ENCODE measurements around the gene KIF5C.

Gene KIF5C

DNA sequence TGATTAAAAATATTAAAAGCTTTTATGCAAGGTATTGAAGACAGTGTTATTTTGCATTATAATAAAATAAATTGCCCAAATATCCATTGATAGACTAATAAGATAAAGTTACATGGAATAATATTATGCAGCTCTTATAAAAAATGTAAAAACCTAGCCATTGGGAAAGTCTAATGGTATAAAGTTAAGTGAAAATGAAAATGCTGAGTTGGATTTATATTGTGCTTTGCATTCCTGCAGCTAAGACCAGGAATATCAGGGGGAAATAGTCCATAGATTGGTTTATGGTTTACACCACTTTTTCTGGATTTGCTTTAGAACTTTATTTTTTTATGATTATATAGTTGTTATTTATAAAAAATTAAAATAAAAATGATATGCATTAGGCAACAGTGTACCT lies 117.4 kb downstream of the KIF5C start:
- no peaks in the 10 kb centered on the region for H3K27me3 Mint-ChIP-seq
- H3K36me3 Mint-ChIP-seq: peaks cover 4% of the 10 kb centered on the region
- H3K27ac Mint-ChIP-seq: no peak overlapping the region
- no peaks in the 10 kb centered on the region for H3K9me3 Mint-ChIP-seq (ENCODE audit: low read depth)
- no peak overlapping the region for H3K4me3 Mint-ChIP-seq
- peaks cover 2% of the 10 kb centered on the region for H3K4me1 Mint-ChIP-seq (ENCODE audit: low read depth)

DNA sequence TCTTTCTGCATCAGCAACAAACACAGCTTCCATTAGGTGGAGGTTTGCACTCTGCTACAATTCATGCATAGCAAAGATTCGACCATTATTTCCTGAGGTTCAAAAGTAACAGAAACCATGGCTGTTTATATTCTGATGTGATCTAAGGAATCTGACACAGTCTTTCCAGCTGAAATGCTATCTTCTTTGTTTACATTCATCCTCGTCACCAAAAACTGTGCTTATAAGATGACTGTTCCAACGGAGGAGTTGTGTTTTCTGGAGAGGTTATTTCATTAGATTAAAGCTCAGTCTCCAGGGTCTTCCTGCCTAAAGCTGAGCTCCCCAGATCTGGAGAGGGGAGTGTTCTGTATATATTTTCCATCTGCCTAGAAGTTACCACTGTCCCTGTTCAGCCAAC lies 118.3 kb downstream of the KIF5C start:
- Mint-ChIP-seq H3K27ac (no peak overlapping the region), H3K4me3 (no peak overlapping the region), H3K36me3 (peaks cover 4% of the 10 kb centered on the region), H3K9me3 (ENCODE audit: low read depth) (no peaks in the 10 kb centered on the region), H3K4me1 (ENCODE audit: low read depth) (peaks cover 2% of the 10 kb centered on the region), H3K27me3 (no peaks in the 10 kb centered on the region)

DNA sequence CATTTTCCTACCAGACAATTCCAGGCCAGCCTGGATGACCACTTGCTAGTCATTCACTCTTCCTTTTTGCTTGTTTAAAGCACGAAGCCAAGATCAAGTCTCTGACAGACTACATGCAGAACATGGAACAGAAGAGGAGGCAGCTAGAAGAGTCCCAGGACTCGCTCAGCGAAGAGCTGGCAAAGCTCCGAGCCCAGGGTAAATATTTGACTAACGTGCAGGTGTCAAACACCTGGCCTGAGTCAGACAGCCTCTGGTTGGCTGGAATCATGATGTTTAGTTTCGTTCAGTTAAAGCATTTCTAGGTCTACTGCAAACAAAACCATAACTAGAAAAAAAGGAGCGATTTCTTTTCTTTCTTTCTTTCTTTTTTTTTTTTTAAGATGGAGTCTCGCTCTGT lies 119.3 kb downstream of the KIF5C start:
- no peak overlapping the region for H3K27ac Mint-ChIP-seq
- no peaks in the 10 kb centered on the region for H3K9me3 Mint-ChIP-seq (ENCODE audit: low read depth)

DNA sequence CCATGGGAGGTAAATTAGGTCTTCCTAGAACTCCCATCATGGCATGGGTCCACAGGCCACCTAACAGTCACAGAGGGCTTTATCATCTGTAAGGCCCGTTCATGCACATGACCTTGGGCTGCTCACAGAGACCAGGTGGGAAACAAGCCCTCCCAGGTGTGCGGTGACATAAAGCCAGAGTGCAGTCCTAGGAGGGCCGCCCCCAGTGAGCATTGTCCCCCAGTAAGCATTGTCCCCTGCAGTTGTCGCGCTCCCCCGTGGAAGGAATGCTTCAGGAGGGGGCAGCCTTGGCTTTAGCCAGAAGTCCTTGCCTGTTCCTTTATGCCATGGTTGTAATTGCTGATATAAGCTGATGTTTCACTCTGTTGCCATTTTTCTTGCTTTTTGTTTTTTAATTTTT lies 121.8 kb downstream of the KIF5C start:
- no peak overlapping the region for H3K27ac Mint-ChIP-seq
- peaks cover 4% of the 10 kb centered on the region for H3K36me3 Mint-ChIP-seq
- H3K4me3 Mint-ChIP-seq: no peak overlapping the region
- no peaks in the 10 kb centered on the region for H3K9me3 Mint-ChIP-seq (ENCODE audit: low read depth)
- H3K4me1 Mint-ChIP-seq (ENCODE audit: low read depth): peaks cover 4% of the 10 kb centered on the region
- H3K27me3 Mint-ChIP-seq: no peaks in the 10 kb centered on the region

More for the DNA sequence above, 119.3 kb downstream of the KIF5C start:
- no peak overlapping the region for H3K4me3 Mint-ChIP-seq
- peaks cover 4% of the 10 kb centered on the region for H3K36me3 Mint-ChIP-seq
- H3K4me1 Mint-ChIP-seq (ENCODE audit: low read depth): peaks cover 2% of the 10 kb centered on the region
- H3K27me3 Mint-ChIP-seq: no peaks in the 10 kb centered on the region

DNA sequence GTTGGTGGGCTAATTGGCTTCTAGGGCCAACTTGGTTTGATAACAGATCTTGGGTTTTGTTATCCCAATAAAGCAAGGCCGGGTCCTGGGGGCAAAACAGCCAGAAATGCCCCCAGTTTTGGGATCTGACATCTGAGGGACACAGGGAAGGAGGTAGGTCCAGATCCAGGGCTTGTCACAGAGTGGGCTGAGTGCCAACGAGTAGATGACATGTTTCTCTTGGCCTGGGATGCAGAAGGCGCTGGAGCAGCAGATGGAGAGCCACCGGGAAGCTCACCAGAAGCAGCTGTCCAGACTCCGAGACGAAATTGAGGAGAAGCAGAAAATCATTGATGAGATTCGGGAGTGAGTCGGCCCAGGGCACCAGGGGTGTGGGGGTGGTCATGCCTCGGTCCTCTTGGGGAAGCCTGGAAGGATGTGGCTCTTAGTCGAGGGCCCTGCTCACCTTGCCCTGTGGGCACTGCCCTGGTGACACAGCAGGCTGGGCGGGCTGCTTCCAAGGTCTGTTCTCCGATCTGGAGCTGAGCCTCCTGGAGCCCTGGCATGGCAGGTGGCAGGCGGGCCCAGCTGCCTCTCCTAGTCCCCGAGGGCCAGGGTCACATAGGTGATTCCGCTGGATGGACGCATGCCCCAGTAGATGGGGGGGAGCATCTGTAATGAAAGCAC lies 123.3 kb downstream of the KIF5C start:
- Mint-ChIP-seq H3K9me3 (ENCODE audit: low read depth) (no peaks in the 10 kb centered on the region), H3K4me3 (no peak overlapping the region), H3K4me1 (ENCODE audit: low read depth) (peaks cover 4% of the 10 kb centered on the region), H3K27ac (no peak overlapping the region), H3K27me3 (no peaks in the 10 kb centered on the region), H3K36me3 (peaks cover 9% of the 10 kb centered on the region)

DNA sequence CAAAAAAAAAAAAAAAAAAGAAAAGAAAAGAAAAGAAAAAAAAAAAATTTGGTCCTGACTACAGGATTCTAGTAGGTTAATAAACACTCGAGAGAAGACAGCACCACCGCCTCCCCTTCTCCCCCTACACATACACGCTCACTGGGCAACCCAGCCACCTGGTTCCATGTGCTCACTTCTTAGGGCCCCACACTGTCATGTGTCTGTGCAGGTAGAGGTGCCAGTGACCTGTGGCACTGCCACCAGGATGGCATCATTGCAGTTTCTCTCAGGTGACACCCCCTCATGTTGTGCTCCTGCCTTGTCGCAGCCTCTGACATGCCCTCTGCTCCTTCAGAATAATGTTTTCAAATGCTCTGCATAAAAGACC lies 123.8 kb downstream of the KIF5C start:
- Mint-ChIP-seq H3K36me3 (peaks cover 9% of the 10 kb centered on the region), H3K27ac (no peak overlapping the region), H3K4me3 (no peak overlapping the region), H3K27me3 (no peaks in the 10 kb centered on the region), H3K4me1 (ENCODE audit: low read depth) (peaks cover 4% of the 10 kb centered on the region), H3K9me3 (ENCODE audit: low read depth) (no peaks in the 10 kb centered on the region)

DNA sequence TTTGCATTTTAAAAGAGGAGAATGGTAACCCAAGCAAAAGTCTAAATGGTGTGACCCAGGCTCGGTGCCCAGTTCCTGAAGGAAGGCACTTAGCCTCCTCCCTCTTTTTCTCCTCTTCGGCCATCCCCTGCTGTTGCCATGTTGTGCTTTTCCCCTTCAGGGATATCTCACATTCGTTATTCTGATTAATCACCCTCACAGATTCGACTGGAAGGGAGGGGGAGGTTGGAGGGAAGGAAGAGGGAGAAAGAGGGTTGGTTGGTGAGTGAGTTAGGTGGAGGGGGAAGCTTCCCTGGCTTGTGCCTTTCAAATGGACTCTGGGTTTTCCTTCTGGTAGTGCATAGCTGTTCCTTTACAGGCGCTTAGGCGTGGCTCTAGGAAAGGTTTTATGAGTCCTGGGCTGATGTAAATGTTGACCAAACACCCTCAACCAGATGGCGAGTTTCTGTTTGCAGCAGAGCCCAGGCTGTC lies 124.5 kb downstream of the KIF5C start:
- Mint-ChIP-seq H3K36me3 (peaks cover 9% of the 10 kb centered on the region), H3K27me3 (no peaks in the 10 kb centered on the region), H3K27ac (no peak overlapping the region)

DNA sequence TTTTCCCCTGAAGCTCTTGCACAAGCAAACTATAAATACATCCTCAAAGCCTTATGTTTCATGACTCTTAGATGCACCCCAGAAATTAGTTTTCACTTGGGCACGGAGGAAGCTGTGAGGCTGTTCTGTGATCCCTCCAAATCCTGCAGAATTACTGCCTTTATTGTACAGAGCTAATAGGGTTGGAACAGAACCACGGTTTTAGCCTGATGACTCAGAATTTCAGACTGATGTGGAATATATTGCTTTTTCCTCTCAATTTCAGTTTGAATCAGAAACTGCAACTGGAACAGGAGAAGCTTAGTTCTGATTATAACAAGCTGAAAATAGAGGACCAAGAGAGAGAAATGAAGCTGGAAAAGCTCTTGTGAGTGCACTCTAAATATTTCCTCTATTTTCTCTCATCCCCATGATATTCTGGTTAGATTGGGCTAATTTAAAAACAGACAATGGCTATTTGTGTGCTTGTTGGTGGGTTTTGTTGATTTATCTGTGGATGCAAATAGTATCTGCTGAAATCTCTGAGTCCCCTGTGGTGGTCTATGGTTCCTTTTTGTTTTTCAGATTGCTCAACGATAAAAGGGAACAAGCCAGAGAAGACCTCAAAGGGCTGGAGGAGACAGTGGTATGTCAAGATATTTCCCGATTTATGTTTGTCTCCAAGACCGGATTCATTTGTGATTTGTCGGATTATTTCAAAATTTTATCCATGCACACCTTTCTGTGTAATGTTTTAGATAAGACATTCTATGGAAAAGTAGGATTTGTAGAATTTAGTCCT lies 125.3 kb downstream of the KIF5C start:
- Mint-ChIP-seq H3K4me1 (ENCODE audit: low read depth) (peaks cover 4% of the 10 kb centered on the region), H3K4me3 (no peak overlapping the region), H3K36me3 (peaks cover 5% of the 10 kb centered on the region), H3K27ac (no peak overlapping the region), H3K9me3 (ENCODE audit: low read depth) (no peaks in the 10 kb centered on the region), H3K27me3 (no peaks in the 10 kb centered on the region)

More for the DNA sequence above, 124.5 kb downstream of the KIF5C start:
- Mint-ChIP-seq H3K4me1 (ENCODE audit: low read depth) (peaks cover 4% of the 10 kb centered on the region), H3K9me3 (ENCODE audit: low read depth) (no peaks in the 10 kb centered on the region), H3K4me3 (no peak overlapping the region)

DNA sequence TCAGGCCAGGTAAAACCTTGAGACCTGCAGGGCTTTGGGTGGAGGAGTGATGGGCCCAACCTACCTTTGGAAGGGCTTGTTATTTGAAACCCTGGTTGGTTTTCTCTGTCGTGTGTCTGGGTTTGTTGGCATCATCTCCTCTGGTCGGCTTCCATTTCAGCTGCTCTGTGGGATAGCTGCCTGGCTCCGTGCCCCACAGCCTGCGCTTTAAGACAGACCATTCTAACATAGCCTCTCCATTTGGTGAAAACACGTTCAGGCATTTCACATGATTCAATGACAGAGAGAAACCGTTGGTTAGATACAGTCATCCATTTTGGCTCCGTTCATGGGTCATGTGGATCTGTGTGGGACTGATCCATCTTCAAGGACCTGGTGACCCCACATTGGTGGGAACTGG lies 126.5 kb downstream of the KIF5C start:
- no peak overlapping the region for H3K4me3 Mint-ChIP-seq
- peaks cover 4% of the 10 kb centered on the region for H3K4me1 Mint-ChIP-seq (ENCODE audit: low read depth)

DNA sequence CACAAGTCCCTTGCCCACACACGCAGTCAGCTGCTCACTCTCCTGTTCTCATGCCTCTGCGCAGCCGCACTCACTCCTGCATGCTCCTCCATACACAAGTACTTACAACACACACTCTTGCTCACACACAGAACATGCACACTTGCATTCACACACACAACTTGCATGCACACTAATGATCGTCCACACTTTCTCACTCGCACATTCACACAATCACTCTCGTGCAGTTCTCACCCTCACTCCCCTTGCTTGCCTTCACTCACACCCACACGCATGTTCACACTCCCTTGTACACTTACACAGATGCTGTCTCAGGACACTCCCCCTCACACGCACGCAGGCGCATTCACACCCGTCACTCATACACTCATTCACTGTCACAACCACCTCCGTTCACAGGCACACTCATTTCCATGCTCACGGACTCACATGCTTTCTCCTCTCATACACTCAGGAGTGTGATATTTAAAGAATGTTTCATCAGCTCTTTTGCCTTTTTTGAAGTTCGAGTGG lies 127.4 kb downstream of the KIF5C start:
- H3K4me1 Mint-ChIP-seq (ENCODE audit: low read depth): peaks cover 4% of the 10 kb centered on the region

More for the DNA sequence above, 126.5 kb downstream of the KIF5C start:
- Mint-ChIP-seq H3K27ac (no peak overlapping the region), H3K9me3 (ENCODE audit: low read depth) (no peaks in the 10 kb centered on the region), H3K36me3 (peaks cover 7% of the 10 kb centered on the region), H3K27me3 (no peaks in the 10 kb centered on the region)

DNA sequence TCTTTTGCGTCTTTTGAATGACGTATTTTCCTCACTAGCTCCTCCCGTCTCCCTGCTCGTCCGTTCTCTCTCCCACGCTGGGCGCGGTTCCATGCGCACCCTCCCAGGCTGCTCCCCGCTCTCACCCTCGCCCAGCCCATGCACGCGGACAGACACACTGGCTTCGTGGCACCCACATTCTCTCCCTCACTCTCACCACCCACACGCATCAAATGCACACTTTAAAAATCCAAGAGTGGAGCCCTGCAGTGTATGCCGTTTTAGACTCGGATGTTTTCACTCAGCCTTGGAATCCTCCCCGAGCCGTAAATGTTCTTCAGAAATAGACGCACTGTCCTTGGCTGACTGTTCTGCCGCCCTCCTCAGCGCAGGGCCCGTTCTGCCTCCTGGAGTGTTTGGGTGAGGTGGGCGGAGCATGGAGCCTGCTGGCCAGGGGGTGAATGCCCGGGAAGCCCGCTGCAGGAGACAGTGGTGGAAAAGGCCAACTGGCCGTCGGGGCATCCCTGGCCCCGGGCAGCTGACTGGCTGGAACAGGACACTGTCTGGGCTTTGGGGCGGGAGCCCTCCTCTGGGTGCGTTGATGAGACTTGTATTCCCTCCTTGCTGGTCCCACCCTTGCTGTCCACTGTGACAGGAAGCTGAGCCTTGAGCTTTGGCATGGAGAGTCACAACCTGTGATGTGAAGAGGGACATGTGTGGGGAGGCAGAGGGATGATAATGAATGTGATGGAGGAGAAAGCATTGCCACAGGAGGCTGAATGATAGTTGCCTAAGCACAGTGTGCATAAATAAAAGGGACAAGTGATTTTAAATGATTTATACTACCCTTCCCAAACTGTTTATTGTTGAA lies 128.1 kb downstream of the KIF5C start:
- no peaks in the 10 kb centered on the region for H3K27me3 Mint-ChIP-seq
- no peak overlapping the region for H3K4me3 Mint-ChIP-seq
- H3K4me1 Mint-ChIP-seq (ENCODE audit: low read depth): peaks cover 4% of the 10 kb centered on the region
- H3K27ac Mint-ChIP-seq: no peak overlapping the region
- H3K9me3 Mint-ChIP-seq (ENCODE audit: low read depth): no peaks in the 10 kb centered on the region
- H3K36me3 Mint-ChIP-seq: peaks cover 7% of the 10 kb centered on the region

More for the DNA sequence above, 127.4 kb downstream of the KIF5C start:
- no peak overlapping the region for H3K4me3 Mint-ChIP-seq
- H3K27me3 Mint-ChIP-seq: no peaks in the 10 kb centered on the region
- peaks cover 7% of the 10 kb centered on the region for H3K36me3 Mint-ChIP-seq
- H3K27ac Mint-ChIP-seq: no peak overlapping the region
- no peaks in the 10 kb centered on the region for H3K9me3 Mint-ChIP-seq (ENCODE audit: low read depth)

DNA sequence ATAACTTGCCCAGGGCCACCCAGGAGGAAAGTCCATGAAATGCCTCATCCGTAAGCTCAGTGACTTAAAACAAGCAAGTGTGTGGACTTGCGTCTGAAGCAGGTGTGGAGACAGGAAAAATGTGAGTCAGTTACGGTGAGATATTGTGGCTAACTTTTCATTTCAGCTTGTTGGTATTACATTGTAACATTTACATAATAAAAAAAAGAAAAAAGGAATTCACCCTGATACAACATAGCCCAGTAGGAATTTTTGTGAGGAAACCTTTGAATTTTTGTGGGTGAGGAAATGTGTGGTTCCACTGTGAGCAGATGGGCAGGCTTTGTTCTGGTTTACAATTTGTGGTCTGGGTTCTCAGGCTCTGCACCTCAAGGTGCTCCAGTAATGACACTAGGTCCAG lies 129.8 kb downstream of the KIF5C start:
- H3K4me1 Mint-ChIP-seq (ENCODE audit: low read depth): peaks cover 4% of the 10 kb centered on the region
- H3K27ac Mint-ChIP-seq: no peak overlapping the region
- peaks cover 7% of the 10 kb centered on the region for H3K36me3 Mint-ChIP-seq
- no peak overlapping the region for H3K4me3 Mint-ChIP-seq
- H3K27me3 Mint-ChIP-seq: no peaks in the 10 kb centered on the region
- H3K9me3 Mint-ChIP-seq (ENCODE audit: low read depth): no peaks in the 10 kb centered on the region

DNA sequence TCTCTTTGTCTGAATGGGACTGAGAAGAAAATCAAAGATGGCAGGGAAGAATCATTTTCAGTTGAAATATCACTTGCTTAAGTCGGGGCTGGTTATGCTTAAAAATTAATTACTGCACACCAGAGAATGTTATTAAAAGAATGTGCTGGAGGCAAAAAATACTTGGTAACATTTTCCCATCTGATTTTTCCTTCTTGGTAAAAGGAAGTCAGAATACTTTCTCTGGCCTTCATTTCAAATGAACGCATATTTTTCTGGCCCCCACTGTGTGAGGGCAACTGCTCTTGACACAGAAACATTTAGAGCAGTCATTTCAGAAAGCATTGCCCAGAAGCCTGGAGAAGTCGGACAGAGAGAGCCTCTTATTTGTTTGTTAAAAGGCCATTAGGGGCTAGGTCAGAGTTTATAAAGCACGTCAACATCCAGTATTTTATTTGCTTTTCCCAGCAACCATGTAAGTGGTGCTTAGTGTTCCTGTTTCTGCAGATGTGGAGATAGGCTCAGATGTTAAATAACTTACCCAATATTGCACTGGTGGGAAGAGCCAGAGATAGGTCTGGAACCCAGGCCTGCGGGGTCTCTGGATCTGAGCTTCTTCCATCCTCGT lies 130.5 kb downstream of the KIF5C start:
- no peak overlapping the region for H3K4me3 Mint-ChIP-seq
- H3K9me3 Mint-ChIP-seq (ENCODE audit: low read depth): no peaks in the 10 kb centered on the region
- H3K36me3 Mint-ChIP-seq: peaks cover 7% of the 10 kb centered on the region
- H3K27ac Mint-ChIP-seq: no peak overlapping the region
- no peaks in the 10 kb centered on the region for H3K4me1 Mint-ChIP-seq (ENCODE audit: low read depth)
- no peaks in the 10 kb centered on the region for H3K27me3 Mint-ChIP-seq

DNA sequence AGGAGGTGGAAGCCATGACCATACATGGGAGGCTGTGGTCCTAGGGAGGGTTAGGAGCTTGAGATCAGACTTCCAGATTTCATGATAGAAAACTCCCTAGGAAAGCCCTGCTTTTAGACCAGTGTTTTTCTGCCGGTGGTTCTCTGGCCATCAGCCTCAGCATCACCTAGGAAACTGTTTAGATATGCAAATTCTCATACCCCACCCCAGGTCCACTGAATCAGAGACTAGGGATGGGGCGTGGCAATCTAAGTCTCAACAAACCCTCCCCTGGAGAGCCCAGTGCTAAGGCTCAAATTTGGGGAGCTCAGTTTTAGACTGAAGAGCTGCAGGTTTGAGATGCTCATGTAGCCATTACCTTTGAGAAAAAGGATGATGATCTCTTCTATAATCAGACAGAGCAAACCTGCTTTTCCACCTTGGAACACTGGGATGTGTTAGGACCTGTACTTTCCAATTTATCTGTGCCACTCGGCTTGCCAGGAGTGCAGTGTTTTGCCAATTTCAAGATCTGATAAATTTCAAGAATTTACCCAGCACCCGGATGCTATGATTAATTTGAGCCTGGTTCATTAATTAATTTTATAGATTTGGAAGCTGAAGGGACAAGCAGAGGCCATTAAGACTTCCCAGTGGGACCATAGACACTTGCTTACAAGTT lies 132.0 kb downstream of the KIF5C start:
- no peaks in the 10 kb centered on the region for H3K9me3 Mint-ChIP-seq (ENCODE audit: low read depth)
- no peak overlapping the region for H3K27ac Mint-ChIP-seq
- H3K36me3 Mint-ChIP-seq: peaks cover 7% of the 10 kb centered on the region
- no peaks in the 10 kb centered on the region for H3K4me1 Mint-ChIP-seq (ENCODE audit: low read depth)
- no peak overlapping the region for H3K4me3 Mint-ChIP-seq
- H3K27me3 Mint-ChIP-seq: no peaks in the 10 kb centered on the region

Data from activated naive CD8-positive, alpha-beta T cell (primary cell).